GM12878 (cell line): Measurements from ENCODE around the gene RGL1. TPM values are rescaled to one million over a fixed set of nuclear protein-coding genes. Genes with fewer than 3 reads are reported as not detected.

Experiments used
- ASH2L ChIP-seq: fragments of 300-600, 200-600 bp; sonication (generic); IDR thresholded peaks from 2 replicates; pipeline ENCODE4 v1.6.1; 2017; ENCODE audit warnings: low read depth, mild to moderate bottlenecking, borderline replicate concordance
- ATF2 ChIP-seq: IDR thresholded peaks from 2 replicates; pipeline ENCODE4 v1.6.1; 2012; ENCODE audit warnings: low read length, inconsistent platforms
- BCL3 ChIP-seq: IDR thresholded peaks from 2 replicates; pipeline ENCODE4 v1.6.1; 2011; ENCODE audit warnings: borderline replicate concordance, low read depth, mild to moderate bottlenecking, moderate library complexity, low read length; ENCODE audit not compliant: insufficient read depth, poor library complexity, severe bottlenecking
- CBX5 ChIP-seq: sonication (generic); IDR thresholded peaks from 2 replicates; pipeline ENCODE4 v1.6.1; 2016; ENCODE audit warnings: low read depth, moderate library complexity, mild to moderate bottlenecking, inconsistent platforms
- CREB1 ChIP-seq: IDR thresholded peaks from 2 replicates; pipeline ENCODE4 v1.6.1; 2012; ENCODE audit warnings: low read depth, mild to moderate bottlenecking, inconsistent platforms
- CREM ChIP-seq: IDR thresholded peaks from 2 replicates; pipeline ENCODE4 v1.6.1; 2014; ENCODE audit warnings: antibody characterized with exemption, low read depth
- DPF2 ChIP-seq: fragments of 450-650 bp; IDR thresholded peaks from 2 replicates; pipeline ENCODE4 v1.6.1; 2017; ENCODE audit warnings: mild to moderate bottlenecking
- ETV6 ChIP-seq, 2 experiments: fragments of 450-650 bp in 1 of 2; IDR thresholded peaks in 1 of 2; conservative IDR thresholded peaks in 1 of 2; 2 replicates each; pipeline ENCODE4 v1.6.1; 2014; ENCODE audit warnings: antibody characterized with exemption in 1 of 2, borderline replicate concordance in 1 of 2, low read depth in 1 of 2, mild to moderate bottlenecking in 1 of 2, moderate library complexity in 1 of 2
- FOXK2 ChIP-seq: fragments of 450-650 bp; IDR thresholded peaks from 2 replicates; pipeline ENCODE4 v1.6.1; 2017; ENCODE audit warnings: mild to moderate bottlenecking, moderate library complexity
- FOXM1 ChIP-seq: IDR thresholded peaks from 2 replicates; pipeline ENCODE4 v1.6.1; 2012; ENCODE audit warnings: low read depth, mild to moderate bottlenecking, inconsistent platforms, low read length, moderate library complexity
- GATAD2B ChIP-seq: fragments of 450-650 bp; conservative IDR thresholded peaks from 2 replicates; pipeline ENCODE4 v1.6.1; 2017; ENCODE audit warnings: low read depth, mild to moderate bottlenecking, moderate library complexity
- HSF1 ChIP-seq: fragments of 150-350 bp; IDR thresholded peaks from 2 replicates; pipeline ENCODE4 v1.6.1; 2014; ENCODE audit warnings: mild to moderate bottlenecking, low read depth, low read length
- IKZF1 ChIP-seq: fragments of 450-650 bp; conservative IDR thresholded peaks from 2 replicates; pipeline ENCODE4 v1.6.1; 2017; ENCODE audit warnings: antibody characterized with exemption, mild to moderate bottlenecking
- IRF4 ChIP-seq: IDR thresholded peaks from 2 replicates; pipeline ENCODE4 v1.6.1; 2011; ENCODE audit warnings: low read depth, low read length
- JUNB ChIP-seq: IDR thresholded peaks from 2 replicates; pipeline ENCODE4 v1.6.1; 2016; ENCODE audit warnings: antibody characterized with exemption, mild to moderate bottlenecking
- NR2C2 ChIP-seq: IDR thresholded peaks from 2 replicates; pipeline ENCODE4 v1.6.1; 2011; ENCODE audit warnings: borderline replicate concordance, low read depth; ENCODE audit not compliant: control insufficient read depth, insufficient read length
- PBX3 ChIP-seq: IDR thresholded peaks from 2 replicates; pipeline ENCODE4 v1.6.1; 2011; ENCODE audit warnings: mild to moderate bottlenecking, low read depth, low read length, moderate library complexity; ENCODE audit not compliant: insufficient replicate concordance
- POLR2A ChIP-seq: IDR thresholded peaks from 2 replicates; pipeline ENCODE4 v1.6.1; 2011; ENCODE audit warnings: low read depth, mild to moderate bottlenecking, low read length
- RAD21 ChIP-seq: IDR thresholded peaks from 2 replicates; pipeline ENCODE4 v1.6.1; 2011; ENCODE audit warnings: mild to moderate bottlenecking, low read depth, low read length, moderate library complexity; ENCODE audit not compliant: insufficient read depth
- SKIL ChIP-seq: fragments of 450-650 bp; IDR thresholded peaks from 2 replicates; pipeline ENCODE4 v1.6.1; 2017; ENCODE audit warnings: mild to moderate bottlenecking, low read depth, inconsistent platforms; ENCODE audit not compliant: poor library complexity, severe bottlenecking
- SP1 ChIP-seq: IDR thresholded peaks from one replicate; pipeline ENCODE4 v1.6.1; 2011; ENCODE audit warnings: low read depth, low read length
- TAF1 ChIP-seq: IDR thresholded peaks from 2 replicates; pipeline ENCODE4 v1.6.1; 2011; ENCODE audit warnings: mild to moderate bottlenecking, low read depth, low read length, borderline replicate concordance
- polyA plus RNA-seq, 11 experiments: library from polyadenylated mRNA; depleted of rRNA in 4 of 11; unstranded in 6 of 11; stranded (reverse) in 5 of 11; fragments of >200 nt; fragmentation: Nextera tagmentation in 4 of 11; fragmentation: Illumina TruSeq in 1 of 11; extraction: Ambion mirVana in 4 of 11; extraction: Trizol in 1 of 11; gene quantifications; 1 replicate in 1 of 11; 2 replicates in 10 of 11; pipeline versions ENCODE4 v1.2.1 to v1.2.3, GENCODE V29; 2011 to 2016; ENCODE audit warnings: inconsistent platforms in 2 of 11, missing spikeins in 2 of 11, low read depth in 1 of 11
- total RNA-seq, 4 experiments: library from RNA; depleted of rRNA in 3 of 4; stranded (reverse); fragments of >200 nt in 3 of 4; fragmentation: Illumina TruSeq in 1 of 4; extraction: Trizol in 1 of 4; gene quantifications; 2 replicates each; pipeline versions ENCODE4 v1.2.1 to v1.2.3, GENCODE V29; 2013 to 2021

Gene RGL1
- total and polyA plus RNA-seq, 10 of the 15 experiments (the other 5 are each of a cell fraction or from before 2014, with no cell fraction given): 8.1 to 25.0 (median 19.0) TPM

GRCh38 chr1:183841950-183842794 is 37.3 kb downstream of the RGL1 start (continued):
- TF ChIP-seq SKIL (peak; percentile 85), TAF1 (peak; percentile 48; the same call in 1 of the 2 replicates), DPF2 (peak; percentile 64), HSF1 (no peak), NR2C2 (no peak), PBX3 (peak; percentile 84), ETV6 (conservative IDR thresholded peaks at IDR 0.05 in 1 of 2, IDR thresholded peaks at IDR 0.05 in 1 of 2; ENCODE audit: borderline replicate concordance in 1 of 2, low read depth in 1 of 2) (peak in 1 of 2 experiments; percentile 89; a peak in 2 of 4 replicates), IRF4 (peak; percentile 65; the same call in 1 of the 2 replicates), CBX5 (peak; percentile 80; the same call in 1 of the 2 replicates), GATAD2B (no peak), CREM (peak; percentile 91), RAD21 (0 out of 2 replicates have a peak, but pooled peaks have one; percentile 22), FOXK2 (no peak), POLR2A (peak; percentile 53; the same call in 1 of the 2 replicates), SP1 (peak; percentile 82), ASH2L (0 out of 2 replicates have a peak, but pooled peaks have one; percentile 70), ATF2 (peak; percentile 93), JUNB (peak; percentile 66), BCL3 (peak; percentile 84), CREB1 (peak; percentile 82), FOXM1 (peak; percentile 99), IKZF1 (peak; percentile 75)
